Globus pallidus (tissue), 1 donor: ENCODE results near the gene ARHGEF28.
A peak's percentile ranks its signal among the peaks of the same experiment; 100 is the strongest.

Experiments
- DNase-seq: peaks from one replicate; pipeline ENCODE4 v3.0.0-alpha.2; 2015; ENCODE audit warnings: low spot score

ARHGEF28 gene

GRCh38 chr5:73619606-73620333, 6.2 kb upstream of the ARHGEF28 start:
- DNase-seq: no peak

- no peak for DNase-seq
These were observed 5.7 kb upstream of the ARHGEF28 start for GRCh38 chr5:73620334-73620687.

GRCh38 chr5:73623060-73623459, 2.9 kb upstream of the ARHGEF28 start:
- no peak for DNase-seq

DNA sequence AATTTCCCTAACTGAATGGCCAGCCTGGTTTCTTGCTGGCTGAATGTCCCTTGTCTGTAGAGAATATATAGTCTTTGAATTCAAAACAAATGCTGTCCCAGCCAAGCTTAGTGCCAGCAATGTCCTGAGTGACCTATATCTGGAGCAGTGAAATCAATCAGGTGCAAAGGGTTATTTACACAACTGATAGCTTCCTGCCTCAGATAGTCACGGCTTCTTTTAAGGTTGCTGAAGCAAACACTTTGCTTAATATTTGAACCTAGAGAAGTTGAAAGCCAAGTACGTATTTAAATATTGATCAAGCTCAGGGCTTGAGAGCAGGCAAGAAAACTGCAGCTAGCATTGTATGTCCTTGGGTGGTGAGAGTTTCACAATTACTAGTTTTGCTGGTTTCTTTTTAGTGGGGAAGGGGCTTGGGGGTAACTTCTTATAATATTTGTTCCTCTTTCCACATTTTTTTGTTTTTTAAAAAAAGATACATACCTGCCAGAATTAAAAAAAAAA, 2.0 kb upstream of the ARHGEF28 start:
- no peak for DNase-seq

GRCh38 chr5:73624888-73625287, 1.1 kb upstream of the ARHGEF28 start:
- no peak for DNase-seq

- DNase-seq: peak; percentile 6
These were observed 538 bp upstream of the ARHGEF28 start for GRCh38 chr5:73625372-73625943.

GRCh38 chr5:73626814-73627313, 868 bp downstream of the ARHGEF28 start:
- no peak for DNase-seq

DNA sequence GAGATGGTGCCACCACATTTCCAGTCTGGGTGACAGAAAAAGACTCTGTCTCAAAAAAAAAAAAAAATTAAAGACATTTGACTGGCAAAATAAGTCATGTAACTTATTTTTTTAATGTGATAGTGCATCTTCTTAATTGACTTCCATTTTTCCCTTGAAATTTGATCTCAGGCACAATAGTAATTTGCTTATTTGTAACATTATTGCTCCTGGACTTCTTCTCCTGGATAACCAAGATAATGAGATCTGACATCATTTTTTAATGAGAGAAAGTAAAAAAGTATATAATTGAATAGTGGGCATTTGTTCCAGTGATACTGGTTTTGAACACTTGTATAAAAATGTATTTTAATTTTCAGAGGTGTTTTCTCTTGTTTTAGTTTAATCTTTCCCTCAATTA, 3.5 kb downstream of the ARHGEF28 start:
- no peak for DNase-seq

- no peak for DNase-seq
These were observed 4.8 kb downstream of the ARHGEF28 start for GRCh38 chr5:73630765-73631164.

DNA sequence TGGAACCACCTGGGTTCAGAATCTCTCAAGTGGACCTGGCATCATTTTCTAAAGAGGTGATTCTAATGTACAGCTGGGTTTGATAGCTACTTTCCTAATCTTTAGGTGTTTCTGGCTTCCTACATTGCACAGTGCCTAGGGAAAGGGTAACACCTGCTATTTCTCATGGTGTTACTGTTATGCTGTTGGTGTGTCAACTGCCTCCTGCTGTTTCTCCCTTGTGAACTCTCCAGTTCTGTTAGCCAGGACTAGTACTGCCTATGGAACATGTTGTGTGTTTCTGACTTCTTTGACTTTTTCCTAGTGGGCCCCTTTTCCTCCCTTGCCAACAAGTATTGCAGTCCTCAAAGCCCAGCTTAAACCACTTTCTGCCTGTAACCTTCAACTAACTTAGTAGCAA, 5.5 kb downstream of the ARHGEF28 start:
- DNase-seq: no peak

DNA sequence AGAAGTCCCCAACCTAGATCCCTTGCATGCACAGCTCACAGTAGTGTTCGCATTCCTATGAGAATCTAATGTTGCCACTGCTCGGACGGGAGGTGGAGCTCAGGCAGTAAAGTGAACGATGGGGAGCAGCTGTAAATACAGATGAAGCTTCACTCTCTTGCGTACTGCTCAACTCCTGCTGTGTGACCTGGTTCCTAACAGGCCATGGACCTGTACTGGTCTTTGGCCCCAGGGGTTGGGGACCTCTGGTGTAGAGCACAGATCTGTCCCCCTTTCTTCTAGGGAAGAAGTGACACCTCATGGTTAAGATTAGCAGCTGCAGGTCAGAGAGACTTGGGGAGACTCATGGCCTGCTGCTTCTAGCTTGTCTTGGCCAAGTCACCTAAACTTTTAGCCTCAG, 7.1 kb downstream of the ARHGEF28 start:
- DNase-seq: no peak

DNA sequence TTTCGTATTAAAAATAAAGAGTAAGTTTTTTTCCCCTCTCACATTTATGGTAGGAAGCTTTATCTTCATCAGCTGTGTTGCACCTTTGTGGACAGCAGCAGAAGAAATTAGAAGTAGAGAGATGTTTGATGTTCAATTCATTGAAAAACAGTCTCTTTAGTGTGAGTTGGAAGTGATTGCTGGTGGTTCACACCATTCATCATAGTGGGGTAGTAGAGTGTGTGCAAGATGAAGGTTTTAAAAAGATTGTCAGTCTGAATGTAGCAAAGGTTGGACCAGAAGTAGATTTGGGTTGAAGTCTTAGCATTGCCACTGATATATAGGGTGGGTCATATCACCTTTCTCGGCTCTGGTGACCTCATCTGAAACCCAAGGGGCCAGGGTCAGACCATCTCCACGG, 10.4 kb downstream of the ARHGEF28 start:
- DNase-seq: no peak

- no peak for DNase-seq
These were observed 11.6 kb downstream of the ARHGEF28 start for GRCh38 chr5:73637565-73637964.

DNA sequence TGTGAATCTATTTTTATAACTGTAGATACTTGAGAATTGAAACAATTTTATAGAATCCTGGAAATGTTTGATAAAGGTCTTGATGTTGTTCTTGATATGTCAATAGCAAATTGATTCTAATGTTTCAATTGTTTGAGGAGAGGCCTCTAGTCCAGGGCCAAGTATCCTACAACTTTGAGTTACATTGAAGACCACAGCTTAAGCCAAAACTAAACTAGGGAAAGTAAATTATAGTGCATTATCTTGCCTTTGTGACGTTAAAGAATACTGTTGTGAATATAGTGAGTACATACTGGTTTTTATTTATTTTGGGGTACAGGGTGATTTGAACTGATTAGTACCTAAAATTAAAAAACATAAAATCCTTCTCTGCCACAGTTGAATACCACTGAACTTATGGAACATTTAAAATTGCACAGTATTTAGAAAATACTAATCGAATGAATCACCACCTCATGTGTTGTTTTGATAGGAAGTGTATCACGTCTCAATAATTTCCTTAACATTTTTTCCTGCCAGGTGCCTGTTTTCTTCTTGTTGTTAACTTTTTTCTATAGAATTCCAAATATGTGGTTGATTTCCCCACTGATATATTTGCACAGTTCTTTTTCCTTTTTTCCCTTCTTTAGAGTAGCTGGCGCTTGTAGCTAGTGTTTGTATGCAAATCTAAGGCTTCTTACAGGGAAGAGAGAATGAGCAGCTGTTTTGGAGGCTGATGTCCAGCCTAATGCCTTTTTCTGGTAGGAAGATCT, 12.5 kb downstream of the ARHGEF28 start:
- DNase-seq: no peak

- DNase-seq: no peak
These were observed 14.9 kb downstream of the ARHGEF28 start for GRCh38 chr5:73640861-73641320.

GRCh38 chr5:73641811-73642210, 15.8 kb downstream of the ARHGEF28 start:
- DNase-seq: no peak

- DNase-seq: no peak
These were observed 16.3 kb downstream of the ARHGEF28 start for GRCh38 chr5:73642344-73642743.

- no peak for DNase-seq
These were observed 18.5 kb downstream of the ARHGEF28 start for GRCh38 chr5:73644385-73644963.

DNA sequence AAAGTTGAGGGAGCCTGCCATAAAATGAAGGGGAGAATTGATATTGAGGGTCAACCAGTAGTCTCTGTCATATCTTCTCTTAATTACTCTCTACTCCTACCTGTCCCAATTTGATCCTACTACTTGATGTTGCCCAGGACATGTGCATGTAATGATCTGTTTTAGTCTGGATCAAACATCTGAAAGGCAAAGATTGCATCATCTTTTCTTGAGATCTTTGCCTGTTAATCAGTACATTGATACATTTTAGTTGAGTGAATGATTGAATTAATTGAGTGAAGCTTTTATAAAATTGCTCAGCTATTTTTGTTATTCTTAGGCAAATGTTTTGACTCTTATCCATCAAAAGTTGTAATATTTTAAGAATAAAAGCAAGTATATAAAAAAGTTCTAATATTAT, 21.7 kb downstream of the ARHGEF28 start:
- DNase-seq: no peak

DNA sequence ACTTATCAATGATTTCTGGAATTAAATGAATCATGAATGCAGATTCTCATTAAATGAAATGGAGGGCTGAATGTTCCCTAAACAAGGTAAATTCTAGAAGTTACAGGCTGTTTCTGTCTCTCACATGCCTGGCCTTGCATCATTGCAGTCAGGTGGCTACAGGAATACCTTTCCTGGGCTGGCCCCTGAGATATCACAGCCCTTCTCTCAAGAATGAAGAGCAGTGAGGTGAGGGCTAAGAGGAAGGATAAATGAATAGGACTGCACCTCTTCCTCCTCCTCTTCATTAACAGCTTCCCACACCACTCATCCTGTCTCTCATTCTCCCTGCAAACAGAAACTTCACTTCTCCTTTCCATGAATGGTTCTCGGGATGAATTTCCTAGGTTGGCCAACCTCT, 22.5 kb downstream of the ARHGEF28 start:
- no peak for DNase-seq

GRCh38 chr5:73649926-73650325, 23.9 kb downstream of the ARHGEF28 start:
- no peak for DNase-seq

DNA sequence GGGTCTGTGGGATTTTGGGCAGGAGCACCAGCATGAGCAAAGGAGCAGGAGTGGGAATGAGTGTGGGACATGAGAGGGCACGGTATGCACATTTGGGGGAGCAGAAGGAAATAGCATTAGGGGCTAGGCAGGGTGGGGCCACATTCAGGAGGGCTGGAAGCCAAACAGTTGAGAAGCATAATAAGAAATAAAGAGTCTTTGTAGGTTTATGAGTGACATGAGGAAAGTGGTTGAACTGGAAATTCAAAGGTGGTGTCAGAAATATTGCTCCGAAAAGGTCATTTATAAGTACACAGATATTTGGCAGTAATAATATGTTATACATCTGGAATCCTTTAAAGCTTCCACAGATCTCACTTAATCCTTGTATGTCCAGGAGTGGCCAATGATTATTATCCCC, 26.4 kb downstream of the ARHGEF28 start:
- DNase-seq: no peak
